GM12878 (cell line): ENCODE results near the gene NPPB. TPM values are rescaled to one million over a fixed set of nuclear protein-coding genes. Genes with fewer than 3 reads are reported as not detected.

Experiments used
- ATAC-seq: fragments of 200-7000 bp; cut with Tn5 transposase; 3 replicates; pipeline ENCODE4 v1.9.1; 2020; ENCODE audit warnings: mild to moderate bottlenecking, moderate library complexity
- BruUV-seq: library from RNA; stranded (reverse); fragments of 400-500 nt; replicated peaks from 2 replicates; lab custom pipeline; 2021; lab: Mats Ljungman, UMichigan
- CTCF ChIA-PET: fragments of 300-600 bp; sonication (Branson Sonifier 250); formaldehyde crosslinking; extraction: SDS; loops from one replicate; lab custom pipeline; 2021; ENCODE audit warnings: inconsistent platforms; lab: Yijun Ruan, JAX
- POLR2A ChIA-PET: fragments of 350-600 bp; formaldehyde crosslinking; extraction: SDS; loops from one replicate; lab custom pipeline; 2021; ENCODE audit warnings: inconsistent platforms; lab: Charles Lee
- RAD21 ChIA-PET: fragments of 300-600 bp; sonication (Branson Sonifier 250); formaldehyde crosslinking; loops from one replicate; lab custom pipeline; 2023; ENCODE audit warnings: antibody characterized with exemption; ENCODE audit not compliant: unreplicated experiment; lab: Charles Lee
- SMC1A ChIA-PET: fragments of 300-600 bp; sonication (Branson Sonifier 250); formaldehyde crosslinking; loops from one replicate; lab custom pipeline; 2023; ENCODE audit not compliant: unreplicated experiment, uncharacterized antibody; lab: Charles Lee
- DNase-seq: peaks from one replicate; pipeline ENCODE4 v3.0.0-alpha.2; 2011; ENCODE audit warnings: low read depth, low spot score
- FAIRE-seq: peaks from 3 replicates; lab custom pipeline; 2011; peaks lifted over from hg19 to GRCh38; lab: Jason Lieb, UNC
- H2AFZ ChIP-seq: 2 replicates; pipeline ENCODE4 v1.6.0; 2011; ENCODE audit warnings: low read depth, low read length, control low read depth; ENCODE audit not compliant: control insufficient read depth
- H3K27ac ChIP-seq: 2 replicates; pipeline ENCODE4 v1.5.1; 2011; ENCODE audit warnings: control low read depth; ENCODE audit not compliant: control insufficient read depth, insufficient read depth
- H3K27me3 ChIP-seq, 2 experiments: replicated peaks in 1 of 2; 2 replicates each; pipeline versions ENCODE4 v1.6.0 to v1.6.1; 2011; ENCODE audit warnings: low read length in 1 of 2; ENCODE audit not compliant: control insufficient read depth in 2 of 2, insufficient read depth in 2 of 2
- H3K36me3 ChIP-seq, 2 experiments: 2 replicates each; pipeline ENCODE4 v1.5.1; 2011; ENCODE audit warnings: low read length in 1 of 2; ENCODE audit not compliant: control insufficient read depth in 2 of 2, insufficient read depth in 2 of 2
- H3K4me1 ChIP-seq: 2 replicates; pipeline ENCODE4 v1.6.1; 2011; ENCODE audit warnings: mild to moderate bottlenecking, low read length, moderate library complexity, mixed read lengths; ENCODE audit not compliant: control insufficient read depth, insufficient read depth
- H3K4me2 ChIP-seq: 2 replicates; pipeline ENCODE4 v1.6.0; 2011; ENCODE audit warnings: control low read depth; ENCODE audit not compliant: control insufficient read depth, insufficient read depth
- H3K4me3 ChIP-seq: fragments of 200-600 bp; sonication (generic); 2 replicates; pipeline ENCODE4 v1.5.1; 2016
- H3K79me2 ChIP-seq: 2 replicates; pipeline ENCODE4 v1.6.0; 2011; ENCODE audit warnings: low read length; ENCODE audit not compliant: control insufficient read depth, insufficient read depth
- H3K9ac ChIP-seq: 2 replicates; pipeline ENCODE4 v1.8.0; 2011; ENCODE audit warnings: low read length, control low read depth, mixed read lengths; ENCODE audit not compliant: control insufficient read depth, insufficient read depth
- H3K9me3 ChIP-seq: replicated peaks from 3 replicates; pipeline ENCODE4 v1.5.1; 2011; ENCODE audit warnings: mild to moderate bottlenecking, low read length; ENCODE audit not compliant: control insufficient read depth, insufficient read depth
- H4K20me1 ChIP-seq: 2 replicates; pipeline ENCODE4 v1.6.0; 2011; ENCODE audit not compliant: control insufficient read depth, insufficient read depth
- ASH2L ChIP-seq: fragments of 300-600, 200-600 bp; sonication (generic); IDR thresholded peaks from 2 replicates; pipeline ENCODE4 v1.6.1; 2017; ENCODE audit warnings: low read depth, mild to moderate bottlenecking, borderline replicate concordance
- IKZF1 ChIP-seq: fragments of 450-650 bp; conservative IDR thresholded peaks from 2 replicates; pipeline ENCODE4 v1.6.1; 2017; ENCODE audit warnings: antibody characterized with exemption, mild to moderate bottlenecking
- NFYB ChIP-seq: IDR thresholded peaks from 2 replicates; pipeline ENCODE4 v1.6.1; 2011; ENCODE audit warnings: low read depth, mild to moderate bottlenecking, low read length, improper control_type of control experiment, moderate library complexity; ENCODE audit not compliant: insufficient read depth
- PAX5 ChIP-seq: IDR thresholded peaks from 2 replicates; pipeline ENCODE4 v1.6.1; 2011; ENCODE audit warnings: low read depth, low read length, borderline replicate concordance
- POLR2AphosphoS5 ChIP-seq: IDR thresholded peaks from 2 replicates; pipeline ENCODE4 v1.6.1; 2011; ENCODE audit warnings: mild to moderate bottlenecking, low read length, inconsistent platforms
- TAF1 ChIP-seq: IDR thresholded peaks from 2 replicates; pipeline ENCODE4 v1.6.1; 2011; ENCODE audit warnings: mild to moderate bottlenecking, low read depth, low read length, borderline replicate concordance
- WGBS: methylation state at CpG from one replicate; pipeline ENCODE4 v1.1.6; 2016; ENCODE audit warnings: low lambda C conversion rate; ENCODE audit not compliant: insufficient replicate concordance, insufficient coverage; ENCODE audit errors: missing lambda C conversion rate; 5-methylcytosine and 5-hydroxymethylcytosine counted together
- in situ Hi-C: fragments of 300-500 bp; cut with MboI; formaldehyde crosslinking; loops from 9 replicates; pipeline ENCODE4 v1.14.3; 2018; ENCODE audit warnings: mixed read lengths
- intact Hi-C: fragments of 100-400 bp; cut with micrococcal nuclease; formaldehyde crosslinking; loops from one replicate; pipeline ENCODE4 v1.14.2; 2022; ENCODE audit not compliant: unreplicated experiment
- polyA plus RNA-seq, 11 experiments: library from polyadenylated mRNA; depleted of rRNA in 4 of 11; unstranded in 6 of 11; stranded (reverse) in 5 of 11; fragments of >200 nt; fragmentation: Nextera tagmentation in 4 of 11; fragmentation: Illumina TruSeq in 1 of 11; extraction: Ambion mirVana in 4 of 11; extraction: Trizol in 1 of 11; gene quantifications; 1 replicate in 1 of 11; 2 replicates in 10 of 11; pipeline versions ENCODE4 v1.2.1 to v1.2.3, GENCODE V29; 2011 to 2016; ENCODE audit warnings: inconsistent platforms in 2 of 11, missing spikeins in 2 of 11, low read depth in 1 of 11
- total RNA-seq, 4 experiments: library from RNA; depleted of rRNA in 3 of 4; stranded (reverse); fragments of >200 nt in 3 of 4; fragmentation: Illumina TruSeq in 1 of 4; extraction: Trizol in 1 of 4; gene quantifications; 2 replicates each; pipeline versions ENCODE4 v1.2.1 to v1.2.3, GENCODE V29; 2013 to 2021
- TF ChIP-seq, protein P1 (sequence below): fragments of 450-650 bp; IDR thresholded peaks from 2 replicates; pipeline ENCODE4 v1.6.1; 2017; ENCODE audit warnings: low read depth, mild to moderate bottlenecking, moderate library complexity
- TF ChIP-seq, protein P2 (sequence below): fragments of 450-650 bp; IDR thresholded peaks from 2 replicates; pipeline ENCODE4 v1.6.1; 2017; ENCODE audit warnings: mild to moderate bottlenecking, moderate library complexity
- TF ChIP-seq, protein P3 (sequence below): IDR thresholded peaks from 2 replicates; pipeline ENCODE4 v1.6.1; 2011; ENCODE audit warnings: low read depth, mild to moderate bottlenecking, low read length, moderate library complexity, borderline replicate concordance; ENCODE audit errors: extremely low read depth
- TF ChIP-seq, protein P4 (sequence below): fragments of 150-350 bp; IDR thresholded peaks from 2 replicates; pipeline ENCODE4 v1.6.1; 2014; ENCODE audit warnings: mild to moderate bottlenecking, low read depth, low read length
- TF ChIP-seq, protein P5 (sequence below): fragments of 450-650 bp; IDR thresholded peaks from 2 replicates; pipeline ENCODE4 v1.6.1; 2017; ENCODE audit warnings: antibody characterized with exemption, mild to moderate bottlenecking, moderate library complexity

The NPPB gene
- total and polyA plus RNA-seq, 10 of the 15 experiments (the other 5 are each of a cell fraction or from before 2014, with no cell fraction given), result not detected

DNA sequence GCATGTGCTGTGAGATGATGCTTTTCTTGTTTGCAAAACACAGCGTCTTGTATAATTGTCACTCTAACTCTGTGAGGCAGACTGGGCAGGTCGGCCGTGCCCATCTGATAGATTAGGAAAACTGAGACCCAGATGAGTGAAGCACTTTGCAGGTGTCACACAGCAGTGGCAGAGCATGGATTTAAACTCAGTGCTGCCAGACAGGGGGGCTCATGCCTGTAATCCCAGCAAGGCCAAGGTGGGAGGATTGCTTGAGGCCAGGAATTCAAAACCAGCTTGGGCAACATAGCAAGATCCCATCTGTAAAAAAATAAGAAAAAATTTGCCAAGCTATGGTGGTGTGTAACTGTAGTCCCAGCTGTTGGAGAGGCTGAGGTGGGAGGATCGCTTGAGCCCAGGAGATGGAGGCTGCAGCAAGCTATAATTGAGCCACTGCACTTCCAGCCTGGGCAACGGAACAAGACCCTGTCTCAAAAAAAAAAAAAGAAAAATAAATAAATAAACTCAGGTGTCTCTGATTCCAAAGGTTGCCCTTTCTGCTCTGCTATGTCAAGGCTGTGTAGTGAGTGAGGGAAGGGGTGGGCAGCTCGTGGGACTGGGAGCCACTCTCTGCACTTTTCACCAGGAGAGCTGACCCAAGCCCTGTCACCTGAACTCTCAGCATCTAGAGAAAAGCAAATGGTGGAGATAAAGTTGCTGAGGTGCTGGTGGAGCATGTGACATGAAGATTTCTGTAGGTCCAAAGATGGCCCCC lies 32.9 kb upstream of the NPPB start:
- POLR2A ChIA-PET, result interaction anchor here (0.8 to 1.5 kb wide), 2 partner anchors 85 to 90 kb away, joined by 3 to 6 read pairs; partner anchors contain the start of gene CLCN6
- no TSS peak for BruUV-seq
- in situ Hi-C loops, result no loop called here
- TF ChIP-seq, protein P1, sequence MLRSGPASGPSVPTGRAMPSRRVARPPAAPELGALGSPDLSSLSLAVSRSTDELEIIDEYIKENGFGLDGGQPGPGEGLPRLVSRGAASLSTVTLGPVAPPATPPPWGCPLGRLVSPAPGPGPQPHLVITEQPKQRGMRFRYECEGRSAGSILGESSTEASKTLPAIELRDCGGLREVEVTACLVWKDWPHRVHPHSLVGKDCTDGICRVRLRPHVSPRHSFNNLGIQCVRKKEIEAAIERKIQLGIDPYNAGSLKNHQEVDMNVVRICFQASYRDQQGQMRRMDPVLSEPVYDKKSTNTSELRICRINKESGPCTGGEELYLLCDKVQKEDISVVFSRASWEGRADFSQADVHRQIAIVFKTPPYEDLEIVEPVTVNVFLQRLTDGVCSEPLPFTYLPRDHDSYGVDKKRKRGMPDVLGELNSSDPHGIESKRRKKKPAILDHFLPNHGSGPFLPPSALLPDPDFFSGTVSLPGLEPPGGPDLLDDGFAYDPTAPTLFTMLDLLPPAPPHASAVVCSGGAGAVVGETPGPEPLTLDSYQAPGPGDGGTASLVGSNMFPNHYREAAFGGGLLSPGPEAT, result no peak
- TF ChIP-seq ASH2L (no peak), IKZF1 (no peak), POLR2AphosphoS5 (no peak), PAX5 (no peak), TAF1 (no peak), NFYB (no peak)
- TF ChIP-seq, protein P2, sequence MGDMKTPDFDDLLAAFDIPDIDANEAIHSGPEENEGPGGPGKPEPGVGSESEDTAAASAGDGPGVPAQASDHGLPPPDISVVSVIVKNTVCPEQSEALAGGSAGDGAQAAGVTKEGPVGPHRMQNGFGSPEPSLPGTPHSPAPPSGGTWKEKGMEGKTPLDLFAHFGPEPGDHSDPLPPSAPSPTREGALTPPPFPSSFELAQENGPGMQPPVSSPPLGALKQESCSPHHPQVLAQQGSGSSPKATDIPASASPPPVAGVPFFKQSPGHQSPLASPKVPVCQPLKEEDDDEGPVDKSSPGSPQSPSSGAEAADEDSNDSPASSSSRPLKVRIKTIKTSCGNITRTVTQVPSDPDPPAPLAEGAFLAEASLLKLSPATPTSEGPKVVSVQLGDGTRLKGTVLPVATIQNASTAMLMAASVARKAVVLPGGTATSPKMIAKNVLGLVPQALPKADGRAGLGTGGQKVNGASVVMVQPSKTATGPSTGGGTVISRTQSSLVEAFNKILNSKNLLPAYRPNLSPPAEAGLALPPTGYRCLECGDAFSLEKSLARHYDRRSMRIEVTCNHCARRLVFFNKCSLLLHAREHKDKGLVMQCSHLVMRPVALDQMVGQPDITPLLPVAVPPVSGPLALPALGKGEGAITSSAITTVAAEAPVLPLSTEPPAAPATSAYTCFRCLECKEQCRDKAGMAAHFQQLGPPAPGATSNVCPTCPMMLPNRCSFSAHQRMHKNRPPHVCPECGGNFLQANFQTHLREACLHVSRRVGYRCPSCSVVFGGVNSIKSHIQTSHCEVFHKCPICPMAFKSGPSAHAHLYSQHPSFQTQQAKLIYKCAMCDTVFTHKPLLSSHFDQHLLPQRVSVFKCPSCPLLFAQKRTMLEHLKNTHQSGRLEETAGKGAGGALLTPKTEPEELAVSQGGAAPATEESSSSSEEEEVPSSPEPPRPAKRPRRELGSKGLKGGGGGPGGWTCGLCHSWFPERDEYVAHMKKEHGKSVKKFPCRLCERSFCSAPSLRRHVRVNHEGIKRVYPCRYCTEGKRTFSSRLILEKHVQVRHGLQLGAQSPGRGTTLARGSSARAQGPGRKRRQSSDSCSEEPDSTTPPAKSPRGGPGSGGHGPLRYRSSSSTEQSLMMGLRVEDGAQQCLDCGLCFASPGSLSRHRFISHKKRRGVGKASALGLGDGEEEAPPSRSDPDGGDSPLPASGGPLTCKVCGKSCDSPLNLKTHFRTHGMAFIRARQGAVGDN, result no peak
- TF ChIP-seq, protein P3, sequence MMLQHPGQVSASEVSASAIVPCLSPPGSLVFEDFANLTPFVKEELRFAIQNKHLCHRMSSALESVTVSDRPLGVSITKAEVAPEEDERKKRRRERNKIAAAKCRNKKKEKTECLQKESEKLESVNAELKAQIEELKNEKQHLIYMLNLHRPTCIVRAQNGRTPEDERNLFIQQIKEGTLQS, result no peak
- TF ChIP-seq, protein P4, sequence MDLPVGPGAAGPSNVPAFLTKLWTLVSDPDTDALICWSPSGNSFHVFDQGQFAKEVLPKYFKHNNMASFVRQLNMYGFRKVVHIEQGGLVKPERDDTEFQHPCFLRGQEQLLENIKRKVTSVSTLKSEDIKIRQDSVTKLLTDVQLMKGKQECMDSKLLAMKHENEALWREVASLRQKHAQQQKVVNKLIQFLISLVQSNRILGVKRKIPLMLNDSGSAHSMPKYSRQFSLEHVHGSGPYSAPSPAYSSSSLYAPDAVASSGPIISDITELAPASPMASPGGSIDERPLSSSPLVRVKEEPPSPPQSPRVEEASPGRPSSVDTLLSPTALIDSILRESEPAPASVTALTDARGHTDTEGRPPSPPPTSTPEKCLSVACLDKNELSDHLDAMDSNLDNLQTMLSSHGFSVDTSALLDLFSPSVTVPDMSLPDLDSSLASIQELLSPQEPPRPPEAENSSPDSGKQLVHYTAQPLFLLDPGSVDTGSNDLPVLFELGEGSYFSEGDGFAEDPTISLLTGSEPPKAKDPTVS, result no peak
- TF ChIP-seq, protein P5, sequence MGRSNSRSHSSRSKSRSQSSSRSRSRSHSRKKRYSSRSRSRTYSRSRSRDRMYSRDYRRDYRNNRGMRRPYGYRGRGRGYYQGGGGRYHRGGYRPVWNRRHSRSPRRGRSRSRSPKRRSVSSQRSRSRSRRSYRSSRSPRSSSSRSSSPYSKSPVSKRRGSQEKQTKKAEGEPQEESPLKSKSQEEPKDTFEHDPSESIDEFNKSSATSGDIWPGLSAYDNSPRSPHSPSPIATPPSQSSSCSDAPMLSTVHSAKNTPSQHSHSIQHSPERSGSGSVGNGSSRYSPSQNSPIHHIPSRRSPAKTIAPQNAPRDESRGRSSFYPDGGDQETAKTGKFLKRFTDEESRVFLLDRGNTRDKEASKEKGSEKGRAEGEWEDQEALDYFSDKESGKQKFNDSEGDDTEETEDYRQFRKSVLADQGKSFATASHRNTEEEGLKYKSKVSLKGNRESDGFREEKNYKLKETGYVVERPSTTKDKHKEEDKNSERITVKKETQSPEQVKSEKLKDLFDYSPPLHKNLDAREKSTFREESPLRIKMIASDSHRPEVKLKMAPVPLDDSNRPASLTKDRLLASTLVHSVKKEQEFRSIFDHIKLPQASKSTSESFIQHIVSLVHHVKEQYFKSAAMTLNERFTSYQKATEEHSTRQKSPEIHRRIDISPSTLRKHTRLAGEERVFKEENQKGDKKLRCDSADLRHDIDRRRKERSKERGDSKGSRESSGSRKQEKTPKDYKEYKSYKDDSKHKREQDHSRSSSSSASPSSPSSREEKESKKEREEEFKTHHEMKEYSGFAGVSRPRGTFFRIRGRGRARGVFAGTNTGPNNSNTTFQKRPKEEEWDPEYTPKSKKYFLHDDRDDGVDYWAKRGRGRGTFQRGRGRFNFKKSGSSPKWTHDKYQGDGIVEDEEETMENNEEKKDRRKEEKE, result no peak

More for the DNA sequence above, 32.9 kb upstream of the NPPB start:
- Histone ChIP-seq H3K4me3 (no peak overlapping the region), H2AFZ (no peak overlapping the region), H3K4me2 (no peak overlapping the region), H3K27ac (no peak overlapping the region), H3K4me1 (no peaks in the 10 kb centered on the region), H3K9me3 (no peaks in the 10 kb centered on the region), H3K79me2 (no peaks in the 10 kb centered on the region), H3K27me3 (no peaks in the 10 kb centered on the region; a peak in 1 of 4 replicates), H4K20me1 (no peaks in the 10 kb centered on the region), H3K36me3 (no peaks in the 10 kb centered on the region), H3K9ac (no peak overlapping the region)
- ATAC-seq, result no peak
- SMC1A ChIA-PET, result interaction anchor here (1.2 kb wide), 1 partner anchor 9 kb away, joined by 3 read pairs; no protein-coding TSS in a partner anchor
- 5% methylated on average over 6 of the region's 6 CpGs for WGBS
- no peak for DNase-seq
- no peak for FAIRE-seq
- RAD21 ChIA-PET, result interaction anchor here (1.3 to 1.5 kb wide), 2 partner anchors 76 to 90 kb away, joined by 3 read pairs; no protein-coding TSS in a partner anchor
- intact Hi-C loops, result loop anchor here (5.0 kb wide), 1 partner anchor 104 kb away; no protein-coding TSS in a partner anchor
- CTCF ChIA-PET, result interaction anchor here (0.9 to 2.5 kb wide), 5 partner anchors 27 to 241 kb away, joined by 4 to 23 read pairs (median 6); no protein-coding TSS in a partner anchor
